ENCODE data around the gene FRAS1. TPM values are rescaled to one million over a fixed set of nuclear protein-coding genes. Genes with fewer than 3 reads are reported as not detected.
"Not testable (repeated sequence)": the region's sequence is repeated elsewhere in the genome, so short reads cannot be mapped to it uniquely, and the experiment has no call there.

Gene FRAS1
- polyA plus RNA-seq, 3 donors from 2014 or later = not detected

GRCh38 chr4:78100060-78100459, 42.9 kb downstream of the FRAS1 start:
- H3K27me3 Mint-ChIP-seq (ENCODE audit: low read depth in 3 of 3) = peaks cover 0 to 5% (median 3%) of the 10 kb centered on the region in 3 donors
- H3K36me3 Mint-ChIP-seq = no peaks in the 10 kb centered on the region
- DNase-seq = no peak
- H3K27ac Mint-ChIP-seq = no peak overlapping the region
- peaks cover 0 to under 1% (median 0%) of the 10 kb centered on the region in 6 donors for H3K9me3 Mint-ChIP-seq
- no peaks in the 10 kb centered on the region for H3K4me1 Mint-ChIP-seq
- H3K4me3 Mint-ChIP-seq = no peak overlapping the region

DNA sequence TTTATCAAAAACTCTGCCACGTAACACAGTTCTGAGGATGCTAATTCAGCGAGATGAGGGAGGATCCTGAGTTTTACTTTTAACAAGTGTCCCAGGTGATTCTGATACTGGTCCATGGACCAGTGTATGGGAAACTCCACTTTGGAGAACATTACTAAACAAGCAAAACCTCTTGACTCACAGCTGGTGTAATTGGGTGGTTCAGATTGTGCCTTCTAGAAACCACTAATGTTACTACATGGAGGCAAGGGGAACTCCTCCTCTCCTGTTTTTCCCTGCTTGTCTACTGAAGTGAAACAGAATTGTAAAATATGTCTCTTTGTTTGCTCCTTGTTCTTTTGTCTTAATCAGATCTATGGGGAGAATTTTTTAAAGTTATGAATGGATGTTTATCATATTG, 62.6 kb downstream of the FRAS1 start:
- no peak for DNase-seq
- Mint-ChIP-seq H3K27ac (no peak overlapping the region), H3K36me3 (no peaks in the 10 kb centered on the region), H3K27me3 (ENCODE audit: low read depth in 3 of 3) (peaks cover 7 to 14% (median 8%) of the 10 kb centered on the region in 3 donors), H3K4me3 (no peak overlapping the region), H3K4me1 (no peaks in the 10 kb centered on the region), H3K9me3 (peaks cover 0 to 2% (median 0%) of the 10 kb centered on the region in 6 donors)

GRCh38 chr4:78120144-78120880, 63.2 kb downstream of the FRAS1 start:
- Mint-ChIP-seq H3K27ac (no peak overlapping the region), H3K36me3 (no peaks in the 10 kb centered on the region), H3K9me3 (peaks cover 0 to 2% (median 0%) of the 10 kb centered on the region in 6 donors), H3K4me3 (no peak overlapping the region), H3K27me3 (ENCODE audit: low read depth in 3 of 3) (peaks cover 8 to 14% (median 9%) of the 10 kb centered on the region in 3 donors), H3K4me1 (no peaks in the 10 kb centered on the region)
- no peak for DNase-seq

- H3K9me3 Mint-ChIP-seq = no peaks in the 10 kb centered on the region
- no peak for DNase-seq
- H3K36me3 Mint-ChIP-seq = no peaks in the 10 kb centered on the region
- no peak overlapping the region for H3K27ac Mint-ChIP-seq
- peaks cover 7 to 11% (median 10%) of the 10 kb centered on the region in 3 donors for H3K27me3 Mint-ChIP-seq (ENCODE audit: low read depth in 3 of 3)
- no peak overlapping the region for H3K4me3 Mint-ChIP-seq
- H3K4me1 Mint-ChIP-seq = no peaks in the 10 kb centered on the region
Observed at GRCh38 chr4:78121338-78121904, 64.3 kb downstream of the FRAS1 start.

DNA sequence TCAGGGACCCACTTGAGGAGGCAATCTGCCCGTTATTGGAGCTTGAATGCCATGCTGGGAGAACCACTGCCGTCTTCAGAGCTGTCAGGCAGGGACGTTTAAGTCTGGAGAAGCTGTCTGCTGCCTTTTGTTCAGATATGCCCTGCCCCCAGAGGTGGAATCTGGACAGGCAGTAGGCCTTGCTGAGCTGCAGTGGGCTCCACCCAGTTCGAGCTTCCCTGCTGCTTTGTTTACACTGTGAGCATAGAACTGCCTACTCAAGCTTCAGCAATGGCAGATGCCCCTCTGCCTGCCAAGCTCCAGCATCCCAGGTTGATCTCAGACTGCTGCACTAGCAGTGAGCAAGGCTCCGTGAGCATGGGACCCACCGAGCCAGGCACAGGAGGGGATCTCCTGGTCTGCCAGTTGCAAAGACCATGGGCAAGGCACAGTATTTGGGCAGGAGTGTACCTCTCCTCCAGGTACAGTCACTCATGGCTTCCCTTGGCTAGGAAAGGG, 68.8 kb downstream of the FRAS1 start:
- DNase-seq, H3K4me1 Mint-ChIP-seq, H3K4me3 Mint-ChIP-seq, H3K27ac Mint-ChIP-seq, H3K9me3 Mint-ChIP-seq, H3K36me3 Mint-ChIP-seq: not testable (repeated sequence)
- peaks cover 3 to 10% (median 8%) of the 10 kb centered on the region in 3 donors for H3K27me3 Mint-ChIP-seq (ENCODE audit: low read depth in 3 of 3)

- H3K4me1 Mint-ChIP-seq = no peaks in the 10 kb centered on the region
- no peak for DNase-seq
- H3K36me3 Mint-ChIP-seq = peaks cover 0 to 4% (median 0%) of the 10 kb centered on the region in 3 donors
- H3K9me3 Mint-ChIP-seq = peaks cover 0 to 4% (median 2%) of the 10 kb centered on the region in 6 donors
- H3K4me3 Mint-ChIP-seq = no peak overlapping the region
- H3K27me3 Mint-ChIP-seq (ENCODE audit: low read depth in 3 of 3) = peaks cover 2 to 6% (median 2%) of the 10 kb centered on the region in 3 donors
- H3K27ac Mint-ChIP-seq = no peak overlapping the region
Observed at GRCh38 chr4:78129383-78130108, 72.4 kb downstream of the FRAS1 start.

- Mint-ChIP-seq H3K27me3 (ENCODE audit: low read depth in 3 of 3) (peaks cover 2 to 3% (median 2%) of the 10 kb centered on the region in 3 donors), H3K27ac (no peak overlapping the region), H3K36me3 (peaks cover 0 to 4% (median 0%) of the 10 kb centered on the region in 3 donors), H3K4me1 (no peaks in the 10 kb centered on the region), H3K9me3 (peaks cover 0 to 4% (median 2%) of the 10 kb centered on the region in 6 donors), H3K4me3 (no peak overlapping the region)
- no peak for DNase-seq
Observed at GRCh38 chr4:78131403-78131802, 74.3 kb downstream of the FRAS1 start.

DNA sequence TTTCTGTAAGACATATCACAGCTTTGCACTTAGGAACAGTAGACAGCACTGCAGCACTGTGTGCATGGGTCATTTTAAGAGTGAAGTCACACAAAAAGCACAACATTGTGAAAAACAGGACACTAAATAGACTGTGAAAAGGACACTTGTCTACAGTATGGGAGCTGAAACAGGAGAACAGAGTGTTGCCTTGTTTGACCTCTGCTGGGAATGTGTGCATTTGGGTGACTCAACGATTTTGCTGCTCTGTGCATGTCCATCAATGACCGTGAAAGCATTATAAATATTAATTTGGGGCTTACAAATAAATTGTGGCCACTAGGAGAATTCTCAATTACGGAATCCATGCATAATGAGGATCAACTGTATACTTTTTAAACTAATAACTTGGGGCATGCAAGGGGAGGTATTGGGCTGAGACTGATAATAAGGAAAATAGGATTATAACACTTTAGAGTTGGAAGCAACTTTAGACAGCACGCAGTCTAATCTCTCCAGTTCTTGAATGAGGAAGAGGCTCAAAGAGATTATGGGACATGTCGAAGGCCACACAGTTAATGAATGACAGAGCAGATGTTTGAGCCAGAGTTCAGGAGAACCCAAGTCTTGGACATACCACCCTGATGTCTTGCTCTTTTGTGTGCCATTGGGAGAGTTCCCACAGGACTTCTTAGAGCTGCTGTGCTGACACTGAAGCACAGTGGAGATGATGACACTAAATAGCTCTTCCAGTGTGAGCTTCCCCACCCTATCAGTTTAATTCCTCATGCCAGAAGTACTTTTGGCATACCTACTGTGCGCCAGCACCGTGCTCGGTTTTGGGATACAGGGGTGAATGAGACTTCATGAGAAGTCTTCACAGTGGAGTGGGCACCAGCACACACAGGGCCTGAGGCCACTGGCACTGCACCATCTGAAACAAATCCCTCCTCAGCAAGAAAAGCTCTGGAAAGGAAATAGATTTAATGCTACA, 79.3 kb downstream of the FRAS1 start:
- H3K27me3 Mint-ChIP-seq (ENCODE audit: low read depth in 3 of 3) = peaks cover 2 to 8% (median 2%) of the 10 kb centered on the region in 3 donors

GRCh38 chr4:78137532-78137931, 80.4 kb downstream of the FRAS1 start:
- no peaks in the 10 kb centered on the region for H3K4me1 Mint-ChIP-seq
- H3K27me3 Mint-ChIP-seq (ENCODE audit: low read depth in 3 of 3) = peaks cover 2 to 14% (median 5%) of the 10 kb centered on the region in 3 donors
- no peak overlapping the region for H3K4me3 Mint-ChIP-seq
- H3K9me3 Mint-ChIP-seq = peaks cover 0 to 7% (median under 1%) of the 10 kb centered on the region in 6 donors
- no peak overlapping the region for H3K27ac Mint-ChIP-seq
- DNase-seq = no peak
- H3K36me3 Mint-ChIP-seq = peaks cover 0 to under 1% (median 0%) of the 10 kb centered on the region in 3 donors

More for the DNA sequence above, 79.3 kb downstream of the FRAS1 start:
- DNase-seq = no peak
- Mint-ChIP-seq H3K36me3 (peaks cover 0 to 4% (median 0%) of the 10 kb centered on the region in 3 donors), H3K4me3 (no peak overlapping the region), H3K4me1 (no peaks in the 10 kb centered on the region), H3K9me3 (peaks cover 0 to 2% (median 0%) of the 10 kb centered on the region in 6 donors), H3K27ac (no peak overlapping the region)

DNA sequence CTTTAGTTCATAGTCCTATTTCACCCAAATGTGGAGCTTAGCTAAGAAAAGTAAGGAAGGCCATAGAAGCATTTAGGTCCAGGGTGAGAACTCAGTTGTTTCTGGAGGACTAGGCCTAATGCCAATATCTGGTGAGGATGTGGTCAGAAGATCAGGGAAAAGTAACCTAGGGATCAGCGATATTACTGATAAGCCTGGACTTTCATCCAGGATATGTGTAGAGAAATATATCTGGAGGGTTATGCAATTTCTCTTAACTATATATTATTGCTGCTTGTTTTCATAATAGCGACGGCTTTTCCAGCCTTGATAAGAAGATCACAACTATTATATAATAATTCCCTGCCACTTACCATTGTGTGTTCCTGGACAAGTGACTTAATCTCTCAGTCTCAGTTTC, 81.1 kb downstream of the FRAS1 start:
- Mint-ChIP-seq H3K4me1 (no peaks in the 10 kb centered on the region), H3K9me3 (peaks cover 0 to 10% (median under 1%) of the 10 kb centered on the region in 6 donors), H3K27ac (no peak overlapping the region), H3K27me3 (ENCODE audit: low read depth in 3 of 3) (peaks cover 2 to 14% (median 3%) of the 10 kb centered on the region in 3 donors), H3K36me3 (no peaks in the 10 kb centered on the region), H3K4me3 (no peak overlapping the region)
- no peak for DNase-seq

- no peaks in the 10 kb centered on the region for H3K36me3 Mint-ChIP-seq
- H3K9me3 Mint-ChIP-seq = peaks cover 0 to 10% (median under 1%) of the 10 kb centered on the region in 6 donors
- peaks cover 4 to 23% (median 6%) of the 10 kb centered on the region in 3 donors for H3K27me3 Mint-ChIP-seq (ENCODE audit: low read depth in 3 of 3)
- H3K4me1 Mint-ChIP-seq = no peaks in the 10 kb centered on the region
- H3K4me3 Mint-ChIP-seq = no peak overlapping the region
- H3K27ac Mint-ChIP-seq = no peak overlapping the region
- no peak for DNase-seq
Observed at GRCh38 chr4:78143634-78144033, 86.5 kb downstream of the FRAS1 start.

GRCh38 chr4:78145008-78145407, 87.9 kb downstream of the FRAS1 start:
- no peak overlapping the region for H3K4me3 Mint-ChIP-seq
- H3K4me1 Mint-ChIP-seq = no peaks in the 10 kb centered on the region
- no peak overlapping the region for H3K27ac Mint-ChIP-seq
- peaks cover 0 to 10% (median under 1%) of the 10 kb centered on the region in 6 donors for H3K9me3 Mint-ChIP-seq
- no peaks in the 10 kb centered on the region for H3K36me3 Mint-ChIP-seq
- DNase-seq = no peak
- peaks cover 4 to 21% (median 6%) of the 10 kb centered on the region in 3 donors for H3K27me3 Mint-ChIP-seq (ENCODE audit: low read depth in 3 of 3)

DNA sequence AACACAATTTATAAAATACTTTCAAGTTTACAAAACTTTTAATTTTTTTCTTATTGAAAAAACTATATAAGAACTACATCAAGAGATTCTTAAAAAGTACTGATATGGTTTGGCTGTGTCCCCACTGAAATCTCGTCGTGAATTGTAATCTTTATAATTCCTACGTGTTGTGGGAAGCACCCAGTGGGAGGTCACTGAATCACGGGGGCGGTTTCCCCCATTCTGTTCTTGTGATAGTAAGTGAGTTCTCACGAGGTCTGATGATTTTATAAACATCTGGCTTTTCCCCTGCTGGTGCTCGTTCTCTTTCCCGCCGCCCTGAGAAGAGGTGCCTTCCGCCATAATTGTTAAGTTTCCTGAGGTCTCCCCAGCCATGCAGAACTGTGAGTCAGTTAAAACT, 88.5 kb downstream of the FRAS1 start:
- Mint-ChIP-seq H3K27me3 (ENCODE audit: low read depth in 3 of 3) (peaks cover 4 to 21% (median 6%) of the 10 kb centered on the region in 3 donors), H3K4me3 (no peak overlapping the region), H3K36me3 (no peaks in the 10 kb centered on the region), H3K9me3 (peaks cover 0 to 10% (median under 1%) of the 10 kb centered on the region in 6 donors), H3K4me1 (no peaks in the 10 kb centered on the region), H3K27ac (no peak overlapping the region)
- no peak for DNase-seq

All from immature natural killer cell (primary cell).